ENCODE data around the gene ACTR1B. TPM values are rescaled to one million over a fixed set of nuclear protein-coding genes. Genes with fewer than 3 reads are reported as not detected.
"Not testable (repeated sequence)": the region's sequence is repeated elsewhere in the genome, so short reads cannot be mapped to it uniquely, and the experiment has no call there.

Gene ACTR1B
- total RNA-seq, 2 experiments from 2014 or later = 68.2 to 71.2 TPM

DNA sequence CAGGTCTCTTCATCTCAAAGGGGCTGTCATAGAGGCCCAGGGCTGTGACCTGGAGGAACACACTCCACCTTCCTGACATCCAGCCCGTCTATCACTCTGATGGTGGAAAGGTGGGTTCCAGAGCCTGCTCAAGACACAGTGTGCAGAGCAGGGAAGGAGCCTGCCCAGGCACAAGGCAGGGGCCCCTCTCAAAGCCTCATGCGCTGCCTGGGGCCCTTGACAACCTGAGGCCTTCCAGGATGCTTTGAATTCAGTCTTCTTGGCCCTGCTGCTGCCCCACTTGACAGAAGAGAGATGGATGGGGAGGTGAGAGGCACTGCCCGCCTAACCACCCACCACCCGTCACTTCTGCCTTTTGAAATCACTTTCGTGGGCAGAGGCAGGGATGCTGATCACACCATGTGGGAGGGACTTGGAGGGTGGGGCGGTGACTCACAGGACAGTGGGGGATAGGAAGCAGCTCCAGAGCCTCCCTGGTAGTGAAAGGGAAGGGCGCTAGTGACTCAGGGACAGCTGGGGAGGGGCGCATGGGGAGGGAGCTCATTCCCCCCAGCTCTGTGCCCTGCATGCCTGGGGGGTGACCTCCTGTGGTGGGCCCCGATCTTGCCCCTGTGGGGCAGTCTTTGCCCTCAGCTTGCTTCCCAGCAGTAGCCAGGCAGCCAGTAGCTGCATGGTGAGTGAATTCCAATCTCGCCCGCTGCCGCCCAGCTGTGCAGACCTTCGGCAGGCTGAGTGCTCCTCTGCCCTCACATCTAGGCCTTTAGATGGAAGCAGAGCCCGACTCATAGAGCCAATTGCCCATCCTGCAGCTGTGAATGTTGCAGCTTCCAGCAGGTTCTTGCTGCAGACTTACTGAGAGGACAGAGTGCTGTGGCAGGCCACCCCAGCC is 44.7 kb downstream of the ACTR1B start:
- POLR2A ChIA-PET; H3K4me3 ChIP-seq (ENCODE audit: low read depth, low read length, poor library complexity, severe bottlenecking); DNase-seq (ENCODE audit: low spot score); H3K79me2 ChIP-seq (ENCODE audit: insufficient read depth, low read depth, low read length); H4K20me1 ChIP-seq (ENCODE audit: insufficient read depth, low read length); H3K27ac ChIP-seq (ENCODE audit: low read depth, low read length, poor library complexity, severe bottlenecking); H2AFZ ChIP-seq (ENCODE audit: low read length); H3K4me1 ChIP-seq (ENCODE audit: insufficient read depth, low read length, poor library complexity, severe bottlenecking); BruUV-seq (replicated peaks); H3K36me3 ChIP-seq (ENCODE audit: insufficient read depth, low read length); H3K4me2 ChIP-seq (ENCODE audit: low read length); intact Hi-C loops (cut with micrococcal nuclease; ENCODE audit: unreplicated experiment); H3K9me2 ChIP-seq (ENCODE audit: insufficient read depth, low read length); CTCF ChIA-PET (ENCODE audit: unreplicated experiment); H3K9me3 ChIP-seq (ENCODE audit: low read length): not testable (repeated sequence)

DNA sequence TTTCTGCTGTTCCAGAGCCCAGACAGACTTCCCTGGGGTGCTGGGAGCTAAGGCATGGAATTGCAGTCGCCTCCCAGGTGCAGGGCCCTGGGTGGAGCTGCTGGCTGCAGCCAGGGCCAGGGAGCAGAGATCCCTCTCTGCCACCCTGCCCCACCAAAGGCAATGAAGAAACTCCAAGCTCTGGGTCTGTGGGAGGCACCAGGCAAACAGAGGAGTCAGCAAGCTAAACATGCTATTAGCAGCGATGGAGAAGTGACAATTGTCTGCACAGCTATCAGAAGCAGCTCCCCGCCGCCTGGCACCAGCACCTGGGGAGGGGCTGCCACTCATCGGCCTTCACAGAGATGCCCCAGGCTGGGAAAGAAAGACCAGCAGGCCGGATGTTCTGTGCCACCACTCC is 45.9 kb downstream of the ACTR1B start:
- no peaks in the 10 kb centered on the region for H3K4me1 ChIP-seq (ENCODE audit: insufficient read depth, low read length, poor library complexity, severe bottlenecking)
- H3K36me3 ChIP-seq (ENCODE audit: insufficient read depth, low read length) = no peaks in the 10 kb centered on the region
- ChIA-PET POLR2A (no interaction called here), CTCF (ENCODE audit: unreplicated experiment) (no interaction called here)
- no TSS peak for BruUV-seq (replicated peaks)
- no peak overlapping the region for H2AFZ ChIP-seq (ENCODE audit: low read length)
- H3K27ac ChIP-seq (ENCODE audit: low read depth, low read length, poor library complexity, severe bottlenecking) = no peak overlapping the region
- no peaks in the 10 kb centered on the region for H3K9me2 ChIP-seq (ENCODE audit: insufficient read depth, low read length)
- H3K4me3 ChIP-seq (ENCODE audit: low read depth, low read length, poor library complexity, severe bottlenecking) = no peak overlapping the region
- intact Hi-C loops (cut with micrococcal nuclease; ENCODE audit: unreplicated experiment) = no loop called here
- no peaks in the 10 kb centered on the region for H3K79me2 ChIP-seq (ENCODE audit: insufficient read depth, low read depth, low read length)
- H3K4me2 ChIP-seq (ENCODE audit: low read length) = no peak overlapping the region
- no peak for DNase-seq (ENCODE audit: low spot score)
- H4K20me1 ChIP-seq (ENCODE audit: insufficient read depth, low read length) = no peaks in the 10 kb centered on the region
- no peaks in the 10 kb centered on the region for H3K9me3 ChIP-seq (ENCODE audit: low read length)
- TF ChIP-seq, protein P1, sequence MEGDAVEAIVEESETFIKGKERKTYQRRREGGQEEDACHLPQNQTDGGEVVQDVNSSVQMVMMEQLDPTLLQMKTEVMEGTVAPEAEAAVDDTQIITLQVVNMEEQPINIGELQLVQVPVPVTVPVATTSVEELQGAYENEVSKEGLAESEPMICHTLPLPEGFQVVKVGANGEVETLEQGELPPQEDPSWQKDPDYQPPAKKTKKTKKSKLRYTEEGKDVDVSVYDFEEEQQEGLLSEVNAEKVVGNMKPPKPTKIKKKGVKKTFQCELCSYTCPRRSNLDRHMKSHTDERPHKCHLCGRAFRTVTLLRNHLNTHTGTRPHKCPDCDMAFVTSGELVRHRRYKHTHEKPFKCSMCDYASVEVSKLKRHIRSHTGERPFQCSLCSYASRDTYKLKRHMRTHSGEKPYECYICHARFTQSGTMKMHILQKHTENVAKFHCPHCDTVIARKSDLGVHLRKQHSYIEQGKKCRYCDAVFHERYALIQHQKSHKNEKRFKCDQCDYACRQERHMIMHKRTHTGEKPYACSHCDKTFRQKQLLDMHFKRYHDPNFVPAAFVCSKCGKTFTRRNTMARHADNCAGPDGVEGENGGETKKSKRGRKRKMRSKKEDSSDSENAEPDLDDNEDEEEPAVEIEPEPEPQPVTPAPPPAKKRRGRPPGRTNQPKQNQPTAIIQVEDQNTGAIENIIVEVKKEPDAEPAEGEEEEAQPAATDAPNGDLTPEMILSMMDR (conservative IDR thresholded peaks at IDR 0.05; ENCODE audit: low read length) = no peak
- no peak for TF ChIP-seq EZH2phosphoT487 (IDR thresholded peaks at IDR 0.05; ENCODE audit: borderline replicate concordance, low read depth, low read length)

DNA sequence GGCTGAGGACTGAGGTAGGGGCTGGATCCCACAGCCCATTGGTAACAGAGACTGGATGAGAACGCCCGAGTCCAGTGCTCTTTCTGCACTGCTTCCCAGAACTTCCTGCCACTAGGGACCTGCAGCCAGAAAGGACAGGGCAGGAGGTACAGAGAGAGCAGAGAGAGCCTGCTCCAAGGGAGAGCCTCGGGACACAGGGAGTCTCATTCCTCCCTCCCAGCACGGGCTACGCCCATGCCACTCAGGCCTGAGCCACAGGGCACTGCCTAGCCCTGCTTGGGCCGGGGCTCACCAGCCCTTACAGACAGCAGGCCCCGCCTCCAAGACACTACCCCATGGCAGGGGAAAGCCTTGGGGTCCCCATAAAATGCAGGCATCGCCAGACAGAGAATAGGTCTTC is 48.1 kb downstream of the ACTR1B start:
- BruUV-seq (replicated peaks); CTCF ChIA-PET (ENCODE audit: unreplicated experiment): not testable (repeated sequence)

DNA sequence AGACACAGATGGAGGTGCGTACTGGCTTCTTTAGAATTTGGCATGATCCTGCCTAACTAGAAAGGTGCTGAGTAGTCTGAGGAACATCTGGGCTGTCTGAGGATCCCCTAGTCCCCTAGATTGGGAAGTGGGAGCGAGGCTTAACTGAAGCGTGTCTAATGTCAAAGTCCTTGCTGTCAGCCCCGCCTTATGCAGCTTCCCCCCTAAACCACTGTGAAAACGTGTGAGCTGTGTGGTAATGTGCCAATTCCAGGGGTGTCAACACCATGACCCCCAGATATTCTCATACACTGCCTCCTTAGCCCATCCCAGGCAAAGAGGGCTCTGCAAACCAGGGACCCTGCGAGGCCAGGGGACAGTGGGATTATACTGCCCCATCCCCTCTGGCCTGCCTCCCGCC is 51.9 kb downstream of the ACTR1B start:
- H3K36me3 ChIP-seq (ENCODE audit: insufficient read depth, low read length); BruUV-seq (replicated peaks); H3K4me2 ChIP-seq (ENCODE audit: low read length); H3K4me3 ChIP-seq (ENCODE audit: low read depth, low read length, poor library complexity, severe bottlenecking); H2AFZ ChIP-seq (ENCODE audit: low read length); H3K27ac ChIP-seq (ENCODE audit: low read depth, low read length, poor library complexity, severe bottlenecking); DNase-seq (ENCODE audit: low spot score); H3K9me3 ChIP-seq (ENCODE audit: low read length); H3K9me2 ChIP-seq (ENCODE audit: insufficient read depth, low read length); POLR2A ChIA-PET; H4K20me1 ChIP-seq (ENCODE audit: insufficient read depth, low read length); intact Hi-C loops (cut with micrococcal nuclease; ENCODE audit: unreplicated experiment); H3K79me2 ChIP-seq (ENCODE audit: insufficient read depth, low read depth, low read length); CTCF ChIA-PET (ENCODE audit: unreplicated experiment); H3K4me1 ChIP-seq (ENCODE audit: insufficient read depth, low read length, poor library complexity, severe bottlenecking): not testable (repeated sequence)

More for the DNA sequence above, 48.1 kb downstream of the ACTR1B start:
- POLR2A ChIA-PET; DNase-seq (ENCODE audit: low spot score); H3K27ac ChIP-seq (ENCODE audit: low read depth, low read length, poor library complexity, severe bottlenecking); H3K9me3 ChIP-seq (ENCODE audit: low read length); H3K79me2 ChIP-seq (ENCODE audit: insufficient read depth, low read depth, low read length); H2AFZ ChIP-seq (ENCODE audit: low read length); intact Hi-C loops (cut with micrococcal nuclease; ENCODE audit: unreplicated experiment); H3K4me1 ChIP-seq (ENCODE audit: insufficient read depth, low read length, poor library complexity, severe bottlenecking); H3K36me3 ChIP-seq (ENCODE audit: insufficient read depth, low read length); H4K20me1 ChIP-seq (ENCODE audit: insufficient read depth, low read length); H3K4me3 ChIP-seq (ENCODE audit: low read depth, low read length, poor library complexity, severe bottlenecking); H3K4me2 ChIP-seq (ENCODE audit: low read length); H3K9me2 ChIP-seq (ENCODE audit: insufficient read depth, low read length): not testable (repeated sequence)

DNA sequence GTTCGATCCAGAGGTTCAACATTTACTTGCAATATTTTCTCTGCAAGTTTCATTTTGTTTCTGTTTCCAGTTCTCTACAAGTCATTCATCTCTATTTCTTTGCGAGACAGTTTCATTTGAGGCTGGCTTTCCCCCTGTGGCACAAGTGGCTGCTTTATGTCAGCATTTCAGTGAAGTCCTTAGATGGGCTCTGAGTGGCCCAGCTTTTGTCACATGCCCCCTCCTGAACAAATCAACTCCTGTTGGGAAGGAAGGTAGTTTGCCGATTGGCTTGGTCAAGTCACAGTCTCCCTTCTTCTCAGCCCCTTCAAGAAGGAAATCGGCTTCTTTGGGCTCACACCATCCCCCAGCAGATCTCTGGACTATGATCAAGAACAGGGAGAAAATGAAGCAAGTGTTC is 55.1 kb downstream of the ACTR1B start:
- H3K9me2 ChIP-seq (ENCODE audit: insufficient read depth, low read length); DNase-seq (ENCODE audit: low spot score); BruUV-seq (replicated peaks); H3K36me3 ChIP-seq (ENCODE audit: insufficient read depth, low read length); H3K27ac ChIP-seq (ENCODE audit: low read depth, low read length, poor library complexity, severe bottlenecking); H4K20me1 ChIP-seq (ENCODE audit: insufficient read depth, low read length); H3K4me1 ChIP-seq (ENCODE audit: insufficient read depth, low read length, poor library complexity, severe bottlenecking); H3K4me3 ChIP-seq (ENCODE audit: low read depth, low read length, poor library complexity, severe bottlenecking); CTCF ChIA-PET (ENCODE audit: unreplicated experiment); H3K4me2 ChIP-seq (ENCODE audit: low read length); H2AFZ ChIP-seq (ENCODE audit: low read length); intact Hi-C loops (cut with micrococcal nuclease; ENCODE audit: unreplicated experiment); H3K79me2 ChIP-seq (ENCODE audit: insufficient read depth, low read depth, low read length); H3K9me3 ChIP-seq (ENCODE audit: low read length); POLR2A ChIA-PET: not testable (repeated sequence)

Measured in OCI-LY7 (cell line).